Activated T-cell treated with anti-CD3 and anti-CD28 coated beads for 24 hours (primary cell): Measurements from ENCODE around the gene AKAP1.

Experiments used
- DNase-seq: peaks from one replicate; pipeline ENCODE4 v3.0.0-alpha.2; 2020; ENCODE audit warnings: low read depth

Gene AKAP1

GRCh38 chr17:57168695-57169094 lies 83.6 kb downstream of the AKAP1 start:
- DNase-seq = no peak

DNA sequence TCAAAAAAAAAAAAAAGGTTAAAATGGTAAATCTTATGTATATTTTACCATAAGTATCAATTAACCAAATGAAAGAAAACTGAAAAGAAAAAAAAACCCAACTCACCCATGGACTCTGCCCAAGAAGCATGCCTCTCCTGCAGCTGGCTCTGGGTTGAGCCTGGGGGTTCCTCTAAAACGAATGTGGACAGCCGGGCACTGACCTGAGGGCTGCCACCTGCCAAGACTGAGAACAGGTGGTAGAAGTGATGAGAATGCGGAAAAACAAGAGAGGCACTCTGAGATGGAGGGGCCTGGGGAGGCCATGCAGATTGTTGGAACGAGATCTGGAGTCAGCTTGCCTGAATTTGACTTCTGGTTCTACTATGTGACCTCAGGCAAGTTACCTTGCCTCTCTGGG lies 85.8 kb downstream of the AKAP1 start:
- DNase-seq = no peak
